ENCODE data around the gene HNRNPR.

DNA sequence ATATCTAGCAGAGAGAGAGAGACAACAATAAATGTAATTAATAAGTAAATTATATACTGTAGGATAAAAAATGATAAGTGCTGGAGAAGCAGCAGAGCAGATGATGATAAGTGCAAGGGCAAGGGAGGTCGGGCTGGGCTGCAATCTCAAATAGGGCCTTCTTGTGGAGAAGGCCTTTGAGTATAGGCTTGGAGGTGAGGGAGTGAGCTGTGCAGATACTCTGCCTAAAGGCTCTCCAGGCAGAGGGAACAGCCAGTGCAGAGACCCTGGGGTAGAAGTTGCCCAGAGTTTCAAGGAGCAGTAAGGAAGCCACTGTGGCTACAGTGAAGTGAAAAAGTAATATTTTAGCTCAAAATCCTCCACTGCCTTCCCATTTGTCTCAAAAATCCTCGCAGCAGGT, 67.6 kb downstream of the HNRNPR start:
- TF ChIP-seq, protein P1, sequence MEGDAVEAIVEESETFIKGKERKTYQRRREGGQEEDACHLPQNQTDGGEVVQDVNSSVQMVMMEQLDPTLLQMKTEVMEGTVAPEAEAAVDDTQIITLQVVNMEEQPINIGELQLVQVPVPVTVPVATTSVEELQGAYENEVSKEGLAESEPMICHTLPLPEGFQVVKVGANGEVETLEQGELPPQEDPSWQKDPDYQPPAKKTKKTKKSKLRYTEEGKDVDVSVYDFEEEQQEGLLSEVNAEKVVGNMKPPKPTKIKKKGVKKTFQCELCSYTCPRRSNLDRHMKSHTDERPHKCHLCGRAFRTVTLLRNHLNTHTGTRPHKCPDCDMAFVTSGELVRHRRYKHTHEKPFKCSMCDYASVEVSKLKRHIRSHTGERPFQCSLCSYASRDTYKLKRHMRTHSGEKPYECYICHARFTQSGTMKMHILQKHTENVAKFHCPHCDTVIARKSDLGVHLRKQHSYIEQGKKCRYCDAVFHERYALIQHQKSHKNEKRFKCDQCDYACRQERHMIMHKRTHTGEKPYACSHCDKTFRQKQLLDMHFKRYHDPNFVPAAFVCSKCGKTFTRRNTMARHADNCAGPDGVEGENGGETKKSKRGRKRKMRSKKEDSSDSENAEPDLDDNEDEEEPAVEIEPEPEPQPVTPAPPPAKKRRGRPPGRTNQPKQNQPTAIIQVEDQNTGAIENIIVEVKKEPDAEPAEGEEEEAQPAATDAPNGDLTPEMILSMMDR (IDR thresholded peaks at IDR 0.05): no peak
- no peak for TF ChIP-seq EZH2 (IDR thresholded peaks at IDR 0.05; ENCODE audit: borderline replicate concordance, insufficient read depth, low read depth, low read length, poor library complexity, severe bottlenecking)

Measured in B cell (primary cell).